Stimulated activated CD4-positive, alpha-beta T cell treated with anti-CD3 and anti-CD28 coated beads, Interleukin-12 subunit alpha, Interleukin-12 subunit beta, amount 100 ng/mL, for 24 hours (primary cell): ENCODE measurements around the gene TLDC2.
A peak's percentile ranks its signal among the peaks of the same experiment; 100 is the strongest.
"Not testable (repeated sequence)": the region's sequence is repeated elsewhere in the genome, so short reads cannot be mapped to it uniquely, and the experiment has no call there.

Experiments
- DNase-seq, 2 experiments: peaks; one replicate each; pipeline ENCODE4 v3.0.0-alpha.2; 2020; ENCODE audit warnings: low read depth in 2 of 2

Gene TLDC2

DNA sequence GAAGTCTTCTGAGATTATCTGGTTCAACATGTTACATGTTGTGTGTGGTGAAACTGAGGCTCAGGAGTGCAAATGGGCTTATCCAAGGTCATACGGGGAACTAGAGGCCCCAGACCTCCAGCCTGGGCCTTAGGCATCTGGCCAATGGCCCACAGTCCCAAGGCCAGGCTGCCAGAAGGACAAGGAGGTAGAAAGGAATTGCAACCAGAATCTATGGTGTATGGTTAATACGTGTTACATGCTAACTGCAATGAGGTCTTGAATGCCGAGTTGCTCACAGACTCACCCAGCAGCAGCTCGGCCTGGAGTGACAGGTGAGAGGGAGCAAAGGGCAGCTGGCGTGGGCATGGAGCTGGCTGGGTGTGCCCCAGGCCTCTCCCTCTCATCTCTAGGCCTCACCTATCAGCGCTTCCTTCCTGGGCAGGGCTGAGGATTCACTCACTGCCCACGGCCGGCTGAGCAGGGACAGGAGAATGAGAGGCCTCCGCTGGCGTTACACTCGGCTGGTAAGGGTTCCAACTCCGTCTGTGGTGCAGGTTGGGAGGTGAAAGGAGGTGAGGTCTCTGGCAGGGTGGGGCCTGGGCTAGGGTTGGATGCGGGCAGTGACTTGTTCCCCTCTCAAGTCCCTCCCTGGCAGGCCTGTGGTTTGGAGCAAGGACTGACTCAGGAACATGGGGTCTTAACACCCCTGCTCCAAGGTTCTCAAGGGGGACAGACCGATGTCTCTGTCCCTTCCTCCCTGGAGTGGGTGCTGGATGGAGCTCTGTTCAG, at the start of gene TLDC2:
Gene TLDC2, plus strand, starts transcription at position 437 of the 771 bp plus-strand sequence. Its CDS starts 37 bp downstream, at position 474.
- DNase-seq = no peak

DNA sequence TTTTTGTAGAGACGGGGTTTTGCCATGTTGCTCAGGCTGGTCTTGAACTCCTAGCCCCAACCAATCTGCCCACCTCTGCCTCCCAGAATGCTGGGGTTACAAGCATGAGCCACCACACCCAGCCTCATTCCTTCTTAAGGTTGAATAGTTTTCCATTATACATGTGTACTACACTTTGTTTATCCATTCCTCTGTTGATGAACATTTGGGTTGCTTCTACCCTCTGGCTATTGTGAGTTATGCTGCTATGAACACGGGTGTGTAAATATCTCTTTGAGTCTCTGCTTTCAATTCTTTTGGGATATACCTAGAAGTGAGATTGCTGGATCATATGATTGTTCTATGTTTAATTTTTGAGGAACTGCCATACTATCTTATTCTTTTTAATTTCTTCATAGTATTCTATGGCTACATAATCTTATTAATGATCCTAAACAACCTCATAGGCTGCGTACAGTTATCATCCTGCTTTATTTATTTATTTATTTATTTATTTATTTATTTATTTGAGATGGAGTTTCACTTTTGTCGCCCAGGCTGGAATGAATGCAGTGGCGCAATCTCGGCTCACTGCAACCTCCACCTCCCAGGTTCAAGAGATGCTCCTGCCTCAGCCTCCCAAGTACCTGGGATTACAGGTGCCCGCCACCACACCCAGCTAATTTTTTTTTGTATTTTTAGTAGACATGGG, 49.2 kb upstream of the TLDC2 start:
- no peak for DNase-seq

DNA sequence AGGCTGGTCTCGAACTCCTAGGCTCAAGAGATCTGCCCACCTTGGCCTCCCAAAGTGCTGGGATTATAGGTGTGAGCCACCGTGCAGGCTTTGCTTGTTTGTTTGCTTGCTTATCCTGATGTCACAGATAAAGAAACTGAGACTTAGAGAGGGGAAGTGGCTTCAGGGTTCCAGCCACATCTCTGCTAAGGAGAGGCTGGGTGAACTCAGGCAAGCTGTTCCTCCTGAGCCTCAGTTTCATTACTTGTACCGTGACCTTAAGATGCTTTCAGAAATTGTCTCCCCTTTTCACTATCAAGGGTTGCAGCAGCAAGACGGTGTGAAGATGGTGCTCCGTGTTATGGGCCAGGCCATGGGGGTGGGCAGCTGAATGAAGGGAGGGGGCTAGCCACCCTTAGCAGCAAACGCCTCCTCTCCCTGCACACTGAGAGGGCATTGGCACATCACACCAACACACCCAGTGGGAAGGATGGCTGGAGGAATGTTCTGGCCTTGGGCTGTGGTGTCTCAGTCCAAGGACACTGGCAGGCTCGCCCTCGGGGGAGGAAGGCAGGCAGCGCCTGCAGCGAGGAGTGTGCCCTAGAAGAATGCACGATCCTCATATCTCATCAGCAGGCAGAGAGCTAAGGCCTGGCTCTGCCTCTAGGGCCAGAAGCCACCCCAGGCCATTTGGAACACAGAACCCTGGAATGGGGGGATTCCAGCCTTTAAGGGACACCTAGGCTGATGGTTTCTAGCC, 48.2 kb upstream of the TLDC2 start:
- DNase-seq = no peak

DNA sequence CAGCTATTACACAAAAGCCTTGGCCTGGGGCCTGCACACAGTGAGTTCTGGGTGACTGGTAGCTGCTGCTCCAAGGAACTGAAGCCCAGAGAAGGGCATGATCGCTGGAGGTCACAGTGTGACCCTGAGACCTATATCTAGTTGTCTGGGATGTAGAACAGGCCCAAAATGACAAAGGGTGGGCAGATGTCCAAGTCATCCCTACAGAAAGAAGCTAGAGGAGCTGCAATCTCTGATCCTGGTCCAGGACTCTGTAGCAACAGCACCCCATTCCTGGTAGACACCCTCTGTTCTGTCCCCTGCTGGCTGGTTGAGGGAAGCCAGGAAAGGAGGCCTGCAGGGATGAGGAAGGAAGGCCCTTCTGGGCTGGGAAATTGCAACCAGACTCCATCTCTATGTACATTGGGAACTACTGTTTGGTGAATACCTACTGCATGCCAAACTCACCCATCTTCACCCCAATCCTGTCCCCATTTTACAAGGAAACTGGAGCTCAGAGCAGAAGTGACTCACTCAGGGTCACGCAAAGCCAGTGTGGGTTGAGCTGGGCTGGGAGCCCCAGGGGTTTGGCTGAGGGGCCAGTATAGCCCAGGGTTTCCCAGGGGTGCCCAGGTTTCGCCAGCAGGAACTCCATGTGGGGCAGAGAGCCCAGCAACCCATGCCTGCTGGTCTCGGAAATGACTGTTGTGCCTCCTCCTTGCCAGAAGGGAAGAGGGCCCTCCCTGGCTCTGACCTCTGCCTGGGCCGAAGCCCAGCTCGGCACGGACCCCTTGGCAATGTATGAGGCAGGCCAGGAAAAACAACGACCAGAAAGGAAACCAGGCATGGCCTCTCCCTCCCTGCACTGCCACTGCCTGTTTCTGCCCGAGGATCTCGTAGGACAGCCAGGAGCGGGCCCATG, 44.9 kb upstream of the TLDC2 start:
- DNase-seq = no peak

DNA sequence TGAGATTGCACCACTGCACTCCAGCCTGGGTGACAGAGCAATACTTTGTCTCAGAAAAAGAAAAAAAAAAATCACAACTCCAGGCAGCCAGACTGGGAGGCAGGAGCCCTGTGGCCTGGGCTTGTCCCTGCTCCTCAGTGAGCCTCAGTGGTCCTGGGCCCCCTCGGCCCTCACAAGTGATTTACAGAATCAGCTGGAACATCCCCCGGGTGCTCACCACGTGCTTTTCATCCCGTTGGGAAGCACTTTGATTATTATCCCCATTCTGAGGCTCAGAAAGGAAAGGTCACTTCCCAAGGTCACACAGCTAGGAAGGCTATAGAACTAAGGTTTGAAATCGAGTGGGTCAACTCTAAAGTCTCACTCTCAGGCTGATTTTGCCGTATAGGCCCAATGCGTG, 43.1 kb upstream of the TLDC2 start:
- no peak for DNase-seq

- no peak for DNase-seq
Measured at GRCh38 chr20:36833275-36834020, 42.5 kb upstream of the TLDC2 start.

GRCh38 chr20:36835025-36835424, 40.9 kb upstream of the TLDC2 start:
- DNase-seq = no peak

- DNase-seq = peak; percentile 57 to 82
Measured at GRCh38 chr20:36835453-36836198, 40.3 kb upstream of the TLDC2 start.

DNA sequence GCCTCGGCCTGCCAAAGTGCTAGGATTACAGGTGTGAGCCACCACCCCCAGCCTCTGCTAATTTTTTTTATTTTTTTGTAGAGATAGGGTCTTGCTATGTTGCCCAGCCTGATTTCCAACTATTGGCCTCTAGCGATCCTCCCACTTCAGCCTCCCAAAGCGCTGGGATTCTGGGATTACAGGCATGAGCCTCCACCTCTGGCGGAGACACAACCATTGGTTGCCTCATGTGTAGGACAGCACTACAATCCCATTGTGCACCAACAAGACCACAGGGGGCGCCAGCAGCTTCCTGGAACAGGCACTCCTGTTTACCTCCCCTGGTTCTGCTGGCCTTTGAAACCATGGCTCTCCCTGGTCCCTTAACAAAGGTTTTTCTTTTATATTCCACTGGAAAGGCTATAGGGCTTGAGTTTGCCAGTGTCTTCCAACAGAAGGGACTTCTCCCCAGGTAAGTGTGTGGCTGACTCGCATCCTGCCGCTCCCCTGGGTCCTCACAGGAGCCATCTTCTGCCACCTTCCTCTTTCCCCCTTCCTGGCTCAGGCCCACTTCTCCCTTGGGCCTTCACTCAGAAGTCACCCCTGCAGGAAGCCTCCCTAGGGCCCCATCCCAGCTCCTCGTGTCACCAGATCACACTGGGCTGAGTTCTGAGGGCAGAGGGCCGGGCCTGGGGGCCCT, 39.2 kb upstream of the TLDC2 start:
- DNase-seq = peak in 1 of 2 experiments; percentile 61

DNA sequence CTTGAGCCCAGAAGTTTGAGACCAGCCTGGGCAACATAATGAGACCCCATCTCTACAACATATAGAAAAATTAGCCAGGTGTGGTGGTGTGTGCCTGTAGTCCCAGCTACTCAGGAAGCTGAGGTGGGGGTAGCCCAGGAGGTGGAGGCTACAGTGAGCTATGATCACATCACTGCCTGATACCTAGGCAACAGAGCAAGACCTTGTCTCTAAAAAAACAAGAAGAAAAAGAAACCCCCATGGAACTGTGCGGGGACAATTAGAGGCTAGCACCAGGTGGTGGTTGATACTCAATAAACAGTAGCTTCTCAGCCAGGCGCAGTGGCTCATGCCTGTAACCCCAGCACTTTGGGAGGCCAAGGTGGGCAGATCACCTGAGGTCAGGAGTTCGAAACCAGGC, 37.6 kb upstream of the TLDC2 start:
- not testable (repeated sequence) for DNase-seq

- no peak for DNase-seq
Measured at GRCh38 chr20:36839150-36839549, 36.8 kb upstream of the TLDC2 start.

GRCh38 chr20:36841030-36841429, 34.9 kb upstream of the TLDC2 start:
- not testable (repeated sequence) for DNase-seq

GRCh38 chr20:36845288-36845971, 30.5 kb upstream of the TLDC2 start:
- DNase-seq = no peak

GRCh38 chr20:36847009-36847709, 28.8 kb upstream of the TLDC2 start:
- no peak for DNase-seq

- DNase-seq = no peak
Measured at GRCh38 chr20:36847710-36848040, 28.3 kb upstream of the TLDC2 start.

DNA sequence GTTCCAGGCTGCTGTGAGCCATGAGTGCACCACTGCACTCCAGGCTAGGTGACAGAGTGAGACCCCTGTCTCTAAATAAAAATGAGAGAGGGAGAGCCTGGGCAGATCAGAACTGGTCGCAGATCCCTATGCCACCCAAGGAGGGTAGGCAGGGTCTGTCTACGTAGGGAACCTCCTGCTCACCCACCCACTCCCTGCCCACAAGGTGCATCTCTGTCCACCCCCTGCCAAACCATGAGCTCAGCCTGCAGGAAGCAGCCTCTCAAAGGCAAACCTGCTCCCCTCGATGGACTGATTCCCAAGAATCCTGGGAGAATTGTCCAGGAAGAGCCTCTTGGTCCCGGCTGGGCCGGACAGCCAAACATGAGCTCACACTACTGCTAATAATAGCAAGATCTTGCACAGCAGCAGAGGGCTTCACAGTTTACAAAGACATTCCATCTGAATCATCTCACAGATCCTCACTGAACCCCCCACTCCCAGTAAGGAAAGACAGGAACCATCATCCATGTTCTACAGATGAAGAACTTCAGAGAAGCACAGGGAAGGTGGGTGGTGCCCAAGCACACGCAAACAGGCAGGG, 27.8 kb upstream of the TLDC2 start:
- DNase-seq = no peak

DNA sequence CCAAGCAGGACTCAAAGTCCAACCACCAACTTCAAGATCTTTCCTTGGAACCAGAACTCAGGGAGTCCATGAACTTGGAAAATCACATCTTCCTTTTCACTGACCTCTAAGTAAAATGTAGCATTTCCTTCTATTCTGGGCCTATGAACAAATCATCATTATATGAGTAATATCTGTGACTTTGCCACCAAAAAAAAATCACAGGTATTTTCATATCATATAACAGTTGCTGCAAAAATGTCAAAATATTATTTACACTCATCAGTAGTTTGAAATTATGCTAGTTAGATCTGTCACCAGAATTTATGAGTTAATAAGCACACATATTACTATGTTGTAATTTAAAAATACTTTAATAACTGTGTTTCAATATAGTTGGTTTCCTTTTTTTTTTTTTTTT, 27.3 kb upstream of the TLDC2 start:
- DNase-seq = no peak
